ENCODE data around the gene TCEA3. TPM values are rescaled to one million over a fixed set of nuclear protein-coding genes. Genes with fewer than 3 reads are reported as not detected.

The TCEA3 gene
- total RNA-seq, 4 donors from 2014 or later, result 34.1 to 93.1 (median 43.2) TPM

DNA sequence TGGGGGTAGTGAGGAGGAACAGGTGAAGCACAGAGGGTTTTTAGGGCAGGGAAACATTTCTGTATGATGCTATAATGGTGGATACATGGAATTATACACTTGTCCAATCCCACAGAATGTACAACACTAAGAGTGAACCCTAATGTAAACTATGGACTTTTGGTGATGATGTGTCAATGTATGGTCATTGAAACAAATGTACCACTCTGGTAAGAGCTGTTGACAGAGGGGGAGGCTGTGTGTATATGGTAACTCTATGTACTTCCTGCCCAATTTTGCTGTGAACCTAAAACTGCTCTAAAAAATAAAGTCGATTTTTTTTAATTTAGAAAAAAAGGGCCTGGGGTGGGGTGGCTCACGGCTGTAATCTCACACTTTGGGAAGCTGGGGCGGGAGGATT lies 36.5 kb upstream of the TCEA3 start:
- Histone ChIP-seq H3K4me3 (no peak overlapping the region), H3K4me1 (peaks cover 21% of the 10 kb centered on the region), H3K27ac (no peak overlapping the region), H3K9me3 (no peaks in the 10 kb centered on the region), H3K27me3 (no peaks in the 10 kb centered on the region), H3K36me3 (no peaks in the 10 kb centered on the region)
- no peak for TF ChIP-seq EP300 (IDR thresholded peaks at IDR 0.05)
- no peak for TF ChIP-seq POLR2A (IDR thresholded peaks at IDR 0.05)
- TF ChIP-seq POLR2AphosphoS5 (IDR thresholded peaks at IDR 0.05), result no peak
- TF ChIP-seq, protein P1, sequence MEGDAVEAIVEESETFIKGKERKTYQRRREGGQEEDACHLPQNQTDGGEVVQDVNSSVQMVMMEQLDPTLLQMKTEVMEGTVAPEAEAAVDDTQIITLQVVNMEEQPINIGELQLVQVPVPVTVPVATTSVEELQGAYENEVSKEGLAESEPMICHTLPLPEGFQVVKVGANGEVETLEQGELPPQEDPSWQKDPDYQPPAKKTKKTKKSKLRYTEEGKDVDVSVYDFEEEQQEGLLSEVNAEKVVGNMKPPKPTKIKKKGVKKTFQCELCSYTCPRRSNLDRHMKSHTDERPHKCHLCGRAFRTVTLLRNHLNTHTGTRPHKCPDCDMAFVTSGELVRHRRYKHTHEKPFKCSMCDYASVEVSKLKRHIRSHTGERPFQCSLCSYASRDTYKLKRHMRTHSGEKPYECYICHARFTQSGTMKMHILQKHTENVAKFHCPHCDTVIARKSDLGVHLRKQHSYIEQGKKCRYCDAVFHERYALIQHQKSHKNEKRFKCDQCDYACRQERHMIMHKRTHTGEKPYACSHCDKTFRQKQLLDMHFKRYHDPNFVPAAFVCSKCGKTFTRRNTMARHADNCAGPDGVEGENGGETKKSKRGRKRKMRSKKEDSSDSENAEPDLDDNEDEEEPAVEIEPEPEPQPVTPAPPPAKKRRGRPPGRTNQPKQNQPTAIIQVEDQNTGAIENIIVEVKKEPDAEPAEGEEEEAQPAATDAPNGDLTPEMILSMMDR (IDR thresholded peaks at IDR 0.05), result no peak
- DNase-seq (ENCODE audit: low spot score in 2 of 2), result no peak
- WGBS, result 82% methylated on average over 3 of the region's 3 CpGs

DNA sequence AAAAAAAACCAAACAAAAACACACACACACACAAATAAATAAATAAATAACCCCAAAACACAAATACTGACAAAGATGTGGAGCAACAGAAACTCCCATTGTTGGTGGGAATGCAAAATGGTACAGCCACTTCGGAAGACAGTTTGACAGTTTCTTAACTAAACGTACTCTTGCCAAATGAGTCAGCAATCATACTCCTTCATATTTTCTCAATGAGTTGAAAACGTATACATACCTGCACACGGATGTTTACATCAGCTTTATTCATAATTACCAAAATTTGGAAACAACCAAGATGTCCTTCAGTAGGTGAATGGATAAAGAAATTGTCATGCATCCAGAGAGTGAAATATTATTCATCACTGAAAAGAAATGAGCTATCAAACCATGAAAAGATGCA lies 36.0 kb upstream of the TCEA3 start:
- TF ChIP-seq POLR2AphosphoS5 (IDR thresholded peaks at IDR 0.05) (no peak), POLR2A (IDR thresholded peaks at IDR 0.05) (no peak), EP300 (IDR thresholded peaks at IDR 0.05) (no peak)
- TF ChIP-seq, protein P1 (IDR thresholded peaks at IDR 0.05), result no peak

DNA sequence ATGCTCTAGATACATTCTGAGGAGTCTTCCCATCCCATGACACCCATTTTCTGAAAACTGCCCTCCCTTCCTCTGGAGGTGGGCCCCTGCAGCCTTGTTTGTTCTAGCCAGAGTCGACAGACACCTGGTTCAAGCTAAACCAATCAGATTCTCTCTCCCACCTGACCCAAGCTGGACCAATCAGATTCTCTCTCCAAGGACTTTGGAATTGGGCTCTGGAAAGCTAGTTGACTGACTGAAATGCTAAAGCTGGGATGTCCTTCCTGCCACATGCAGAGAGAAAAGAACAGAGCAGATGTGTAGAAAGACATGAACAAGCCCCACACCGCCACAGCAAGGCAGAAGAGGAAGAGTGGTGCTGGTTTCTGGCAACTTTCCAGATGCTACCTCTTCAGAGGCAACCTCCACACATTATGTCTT lies 34.8 kb upstream of the TCEA3 start:
- WGBS, result 69% methylated on average over 2 of the region's 2 CpGs
- no peak overlapping the region for H3K4me3 ChIP-seq
- peaks cover 24% of the 10 kb centered on the region for H3K4me1 ChIP-seq
- no peak for DNase-seq (ENCODE audit: low spot score in 2 of 2)
- peaks cover 9% of the 10 kb centered on the region for H3K36me3 ChIP-seq
- no peaks in the 10 kb centered on the region for H3K9me3 ChIP-seq
- H3K27ac ChIP-seq, result no peak overlapping the region
- no peak for TF ChIP-seq POLR2AphosphoS5 (IDR thresholded peaks at IDR 0.05)
- TF ChIP-seq, protein P1 (IDR thresholded peaks at IDR 0.05), result no peak
- TF ChIP-seq EP300 (IDR thresholded peaks at IDR 0.05), result no peak
- no peak for TF ChIP-seq POLR2A (IDR thresholded peaks at IDR 0.05)
- H3K27me3 ChIP-seq, result no peaks in the 10 kb centered on the region

More for the DNA sequence above, 36.0 kb upstream of the TCEA3 start:
- WGBS, result 64% methylated on average over 4 of the region's 4 CpGs
- DNase-seq (ENCODE audit: low spot score in 2 of 2), result no peak
- peaks cover 21% of the 10 kb centered on the region for H3K4me1 ChIP-seq
- H3K27me3 ChIP-seq, result no peaks in the 10 kb centered on the region
- H3K36me3 ChIP-seq, result no peaks in the 10 kb centered on the region
- no peak overlapping the region for H3K4me3 ChIP-seq
- H3K27ac ChIP-seq, result no peak overlapping the region
- H3K9me3 ChIP-seq, result no peaks in the 10 kb centered on the region

DNA sequence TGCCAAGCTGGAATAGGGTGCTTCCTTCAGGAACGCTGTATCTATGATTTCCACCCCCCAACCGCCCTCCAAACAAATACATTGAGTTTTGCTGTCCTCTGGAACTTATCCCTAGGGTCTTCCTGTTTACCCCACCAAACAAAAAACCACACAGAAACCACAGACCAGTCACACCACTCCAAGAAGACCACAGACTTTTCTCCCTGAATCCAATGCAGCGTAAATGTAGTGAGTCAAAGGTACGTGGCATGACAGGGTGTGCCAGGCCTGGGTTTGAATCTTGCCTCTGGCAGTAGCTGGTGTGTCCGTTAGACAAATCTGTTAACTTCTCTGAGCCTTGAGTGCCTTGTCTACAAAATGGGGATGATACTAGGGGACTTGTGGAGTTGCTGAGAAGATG lies 31.7 kb upstream of the TCEA3 start:
- Histone ChIP-seq H3K9me3 (no peaks in the 10 kb centered on the region), H3K36me3 (peaks cover 9% of the 10 kb centered on the region), H3K27me3 (no peaks in the 10 kb centered on the region), H3K27ac (no peak overlapping the region), H3K4me1 (peaks cover 49% of the 10 kb centered on the region), H3K4me3 (no peak overlapping the region)
- DNase-seq (ENCODE audit: low spot score in 2 of 2), result no peak
- WGBS, result 72% methylated on average over 5 of the region's 5 CpGs
- TF ChIP-seq EP300 (IDR thresholded peaks at IDR 0.05), result no peak
- TF ChIP-seq, protein P1 (IDR thresholded peaks at IDR 0.05), result no peak
- TF ChIP-seq POLR2AphosphoS5 (IDR thresholded peaks at IDR 0.05), result no peak
- TF ChIP-seq POLR2A (IDR thresholded peaks at IDR 0.05), result no peak

DNA sequence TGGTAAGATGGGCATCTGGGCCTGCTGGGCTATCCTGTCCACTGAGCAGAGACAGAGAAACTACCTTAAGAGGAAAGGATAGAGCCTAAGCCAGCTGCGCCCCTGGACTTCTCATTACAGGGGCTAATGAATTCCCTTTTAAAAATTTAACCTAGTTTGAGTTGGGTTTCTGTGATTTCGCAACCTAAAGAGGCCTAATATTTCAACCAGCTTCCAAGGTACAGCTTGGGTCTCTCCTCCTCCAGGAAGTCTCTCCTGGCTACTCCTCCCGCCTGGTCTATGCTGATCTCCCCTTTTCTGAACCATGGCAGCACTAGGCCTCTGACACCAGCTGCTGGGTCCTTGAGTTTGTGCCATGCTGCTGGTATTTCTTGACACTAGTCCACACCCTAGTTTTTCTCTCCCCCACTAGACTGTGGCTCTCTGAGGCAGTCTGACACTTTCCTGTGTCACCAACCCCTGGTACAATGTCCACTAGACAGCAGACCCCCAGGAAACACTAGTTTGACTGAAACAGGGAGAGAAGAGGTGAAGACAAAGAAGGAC lies 29.0 kb upstream of the TCEA3 start:
- no peak overlapping the region for H3K4me3 ChIP-seq
- H3K27ac ChIP-seq, result peak overlapping the region; percentile 87
- peaks cover 75% of the 10 kb centered on the region for H3K4me1 ChIP-seq
- H3K27me3 ChIP-seq, result no peaks in the 10 kb centered on the region
- no peaks in the 10 kb centered on the region for H3K9me3 ChIP-seq
- DNase-seq (ENCODE audit: low spot score in 2 of 2), result no peak
- no peak for TF ChIP-seq POLR2AphosphoS5 (IDR thresholded peaks at IDR 0.05)
- no peak for TF ChIP-seq EP300 (IDR thresholded peaks at IDR 0.05)
- TF ChIP-seq, protein P1 (IDR thresholded peaks at IDR 0.05), result no peak
- no peak for TF ChIP-seq POLR2A (IDR thresholded peaks at IDR 0.05)
- 97% methylated on average over 3 of the region's 3 CpGs for WGBS
- peaks cover 9% of the 10 kb centered on the region for H3K36me3 ChIP-seq

Data from suprapubic skin (tissue), 4 donors.